ENCODE data around the gene TEFM. TPM values are rescaled to one million over a fixed set of nuclear protein-coding genes. Genes with fewer than 3 reads are reported as not detected.

The TEFM gene
- total and polyA plus RNA-seq, 2 donors (not counting 3 experiments of a cell fraction or from before 2014, with no cell fraction given): 4.8 to 12.7 TPM

- Histone ChIP-seq H3K79me2 (ENCODE audit: control insufficient read depth, insufficient read depth, low read length) (no peaks in the 10 kb centered on the region), H3K4me1 (ENCODE audit: control insufficient read depth, extremely low read depth, insufficient read depth, low read length) (no peaks in the 10 kb centered on the region), H2AFZ (ENCODE audit: low read depth, low read length) (no peak overlapping the region), H4K20me1 (replicated peaks; ENCODE audit: control insufficient read depth, extremely low read depth, insufficient read depth, low read length) (no peaks in the 10 kb centered on the region), H3K27ac (ENCODE audit: insufficient read depth, low read depth, low read length) (no peak overlapping the region), H3K9ac (replicated peaks; ENCODE audit: extremely low read depth, insufficient read depth, low read length) (no peak overlapping the region), H3K27me3 (ENCODE audit: control insufficient read depth in 2 of 2, insufficient read depth in 2 of 2, low read length in 2 of 2) (peaks cover 8 to 10% of the 10 kb centered on the region in 2 experiments), H3K9me1 (replicated peaks; ENCODE audit: control insufficient read depth, extremely low read depth, insufficient read depth, low read length) (no peaks in the 10 kb centered on the region), H3K9me3 (replicated peaks; ENCODE audit: control insufficient read depth, insufficient read depth, low read length) (no peaks in the 10 kb centered on the region), H3K36me3 (ENCODE audit: control insufficient read depth in 2 of 2, extremely low read depth in 1 of 2, insufficient read depth in 2 of 2, low read length in 2 of 2) (no peaks in the 10 kb centered on the region), H3K4me2 (ENCODE audit: insufficient read depth, low read length) (no peak overlapping the region), H3K4me3 (replicated peaks in 1 of 3; ENCODE audit: insufficient read depth in 1 of 3, low read depth in 1 of 3, low read length in 3 of 3) (no peak overlapping the region)
- intact Hi-C loops (cut with micrococcal nuclease) (no loop called here), dilution Hi-C loops (cut with MboI; ENCODE audit: extremely low pct_ligation_motif_present, low sequenced_read_pairs) (no loop called here)
- ChIA-PET CTCF (no interaction called here), POLR2A (no interaction called here)
- FAIRE-seq: no peak
- no peak for DNase-seq (ENCODE audit: low read depth, low spot score)
- TF ChIP-seq FOS (IDR thresholded peaks at IDR 0.05; ENCODE audit: borderline replicate concordance, insufficient read depth, low read length) (no peak), JUN (IDR thresholded peaks at IDR 0.05; ENCODE audit: borderline replicate concordance, insufficient read depth, insufficient read length, low read depth) (no peak), POLR2A (IDR thresholded peaks at IDR 0.05; ENCODE audit: low read depth, low read length) (no peak), MAX (IDR thresholded peaks at IDR 0.05; ENCODE audit: insufficient read depth, insufficient read length) (no peak), GATA2 (IDR thresholded peaks at IDR 0.05; ENCODE audit: insufficient read depth, insufficient read length, low read depth, low read length) (no peak), POLR2AphosphoS5 (IDR thresholded peaks at IDR 0.05; ENCODE audit: insufficient read depth, low read depth, low read length) (no peak), MYC (IDR thresholded peaks at IDR 0.05; ENCODE audit: low read depth, low read length) (no peak), EZH2 (IDR thresholded peaks at IDR 0.05; ENCODE audit: borderline replicate concordance, low read depth, low read length, severe bottlenecking) (no peak)
- TF ChIP-seq, protein P1, sequence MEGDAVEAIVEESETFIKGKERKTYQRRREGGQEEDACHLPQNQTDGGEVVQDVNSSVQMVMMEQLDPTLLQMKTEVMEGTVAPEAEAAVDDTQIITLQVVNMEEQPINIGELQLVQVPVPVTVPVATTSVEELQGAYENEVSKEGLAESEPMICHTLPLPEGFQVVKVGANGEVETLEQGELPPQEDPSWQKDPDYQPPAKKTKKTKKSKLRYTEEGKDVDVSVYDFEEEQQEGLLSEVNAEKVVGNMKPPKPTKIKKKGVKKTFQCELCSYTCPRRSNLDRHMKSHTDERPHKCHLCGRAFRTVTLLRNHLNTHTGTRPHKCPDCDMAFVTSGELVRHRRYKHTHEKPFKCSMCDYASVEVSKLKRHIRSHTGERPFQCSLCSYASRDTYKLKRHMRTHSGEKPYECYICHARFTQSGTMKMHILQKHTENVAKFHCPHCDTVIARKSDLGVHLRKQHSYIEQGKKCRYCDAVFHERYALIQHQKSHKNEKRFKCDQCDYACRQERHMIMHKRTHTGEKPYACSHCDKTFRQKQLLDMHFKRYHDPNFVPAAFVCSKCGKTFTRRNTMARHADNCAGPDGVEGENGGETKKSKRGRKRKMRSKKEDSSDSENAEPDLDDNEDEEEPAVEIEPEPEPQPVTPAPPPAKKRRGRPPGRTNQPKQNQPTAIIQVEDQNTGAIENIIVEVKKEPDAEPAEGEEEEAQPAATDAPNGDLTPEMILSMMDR (IDR thresholded peaks at IDR 0.05; ENCODE audit: extremely low read depth in 1 of 2, insufficient read depth in 1 of 2, low read depth in 1 of 2, low read length in 2 of 2): no peak
- no TSS peak for BruUV-seq (replicated peaks)
Observed at GRCh38 chr17:30929081-30929633, 23.1 kb upstream of the TEFM start.

Data from endothelial cell of umbilical vein (primary cell).